Measurements from ENCODE around the gene SYMPK. TPM values are rescaled to one million over a fixed set of nuclear protein-coding genes. Genes with fewer than 3 reads are reported as not detected.

Gene SYMPK
- total RNA-seq, 1 donor from 2014 or later = 115 TPM

DNA sequence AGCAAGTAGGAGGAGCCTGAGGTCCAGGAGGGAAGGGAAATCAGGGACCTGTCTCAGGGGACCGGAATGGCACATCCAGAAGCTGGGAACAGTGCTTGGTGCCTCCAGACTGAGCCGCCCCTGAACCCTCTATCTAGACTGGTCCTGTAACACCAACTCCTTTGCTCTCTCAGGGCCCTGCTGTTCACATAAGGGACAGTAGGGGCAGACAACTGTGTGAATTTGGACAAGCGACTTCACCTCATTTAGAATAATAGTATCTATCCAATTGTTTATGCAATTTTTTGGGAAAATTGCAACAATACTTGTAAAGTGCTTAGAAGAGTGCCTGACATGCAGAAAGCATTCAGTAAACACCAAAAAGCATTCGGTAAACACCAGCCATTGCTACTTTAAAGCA is 14.0 kb downstream of the SYMPK start:
- H3K9me3 Mint-ChIP-seq = no peaks in the 10 kb centered on the region
- no peak overlapping the region for H3K27ac Mint-ChIP-seq (ENCODE audit: unreplicated experiment)
- no peaks in the 10 kb centered on the region for H3K27me3 Mint-ChIP-seq (ENCODE audit: low read depth)
- no peak overlapping the region for H3K4me3 Mint-ChIP-seq
- H3K4me1 Mint-ChIP-seq = no peaks in the 10 kb centered on the region
- peaks cover 24% of the 10 kb centered on the region for H3K36me3 Mint-ChIP-seq (ENCODE audit: low read depth)
- no peak for DNase-seq (ENCODE audit: low read depth, low spot score)
- TF ChIP-seq, protein P1, sequence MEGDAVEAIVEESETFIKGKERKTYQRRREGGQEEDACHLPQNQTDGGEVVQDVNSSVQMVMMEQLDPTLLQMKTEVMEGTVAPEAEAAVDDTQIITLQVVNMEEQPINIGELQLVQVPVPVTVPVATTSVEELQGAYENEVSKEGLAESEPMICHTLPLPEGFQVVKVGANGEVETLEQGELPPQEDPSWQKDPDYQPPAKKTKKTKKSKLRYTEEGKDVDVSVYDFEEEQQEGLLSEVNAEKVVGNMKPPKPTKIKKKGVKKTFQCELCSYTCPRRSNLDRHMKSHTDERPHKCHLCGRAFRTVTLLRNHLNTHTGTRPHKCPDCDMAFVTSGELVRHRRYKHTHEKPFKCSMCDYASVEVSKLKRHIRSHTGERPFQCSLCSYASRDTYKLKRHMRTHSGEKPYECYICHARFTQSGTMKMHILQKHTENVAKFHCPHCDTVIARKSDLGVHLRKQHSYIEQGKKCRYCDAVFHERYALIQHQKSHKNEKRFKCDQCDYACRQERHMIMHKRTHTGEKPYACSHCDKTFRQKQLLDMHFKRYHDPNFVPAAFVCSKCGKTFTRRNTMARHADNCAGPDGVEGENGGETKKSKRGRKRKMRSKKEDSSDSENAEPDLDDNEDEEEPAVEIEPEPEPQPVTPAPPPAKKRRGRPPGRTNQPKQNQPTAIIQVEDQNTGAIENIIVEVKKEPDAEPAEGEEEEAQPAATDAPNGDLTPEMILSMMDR (conservative IDR thresholded peaks at IDR 0.05) = peak; percentile 48

DNA sequence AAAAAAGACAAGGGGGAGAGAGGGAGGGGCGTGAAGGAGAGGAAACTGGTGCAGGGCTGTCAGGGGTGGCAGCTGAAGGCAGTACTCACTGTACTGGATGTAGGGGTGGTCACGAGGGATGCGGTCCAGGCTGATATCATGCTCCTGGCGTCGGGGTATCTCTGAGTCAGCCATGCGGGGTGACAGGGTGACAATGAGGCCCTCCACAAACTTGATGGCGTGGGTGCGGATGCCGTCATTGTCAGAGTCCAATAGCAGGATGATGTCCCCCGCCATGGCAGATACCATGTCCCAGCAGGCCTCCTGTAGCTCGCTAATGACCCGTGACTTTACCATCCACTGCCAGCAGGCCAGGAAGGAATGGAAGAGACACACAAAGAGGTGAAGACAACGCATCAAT is 15.3 kb downstream of the SYMPK start:
- TF ChIP-seq, protein P1 (conservative IDR thresholded peaks at IDR 0.05) = no peak
- DNase-seq (ENCODE audit: low read depth, low spot score) = no peak
- no peak overlapping the region for H3K4me3 Mint-ChIP-seq
- no peak overlapping the region for H3K27ac Mint-ChIP-seq (ENCODE audit: unreplicated experiment)
- H3K36me3 Mint-ChIP-seq (ENCODE audit: low read depth) = peaks cover 28% of the 10 kb centered on the region
- H3K4me1 Mint-ChIP-seq = no peaks in the 10 kb centered on the region
- H3K27me3 Mint-ChIP-seq (ENCODE audit: low read depth) = no peaks in the 10 kb centered on the region
- no peaks in the 10 kb centered on the region for H3K9me3 Mint-ChIP-seq

DNA sequence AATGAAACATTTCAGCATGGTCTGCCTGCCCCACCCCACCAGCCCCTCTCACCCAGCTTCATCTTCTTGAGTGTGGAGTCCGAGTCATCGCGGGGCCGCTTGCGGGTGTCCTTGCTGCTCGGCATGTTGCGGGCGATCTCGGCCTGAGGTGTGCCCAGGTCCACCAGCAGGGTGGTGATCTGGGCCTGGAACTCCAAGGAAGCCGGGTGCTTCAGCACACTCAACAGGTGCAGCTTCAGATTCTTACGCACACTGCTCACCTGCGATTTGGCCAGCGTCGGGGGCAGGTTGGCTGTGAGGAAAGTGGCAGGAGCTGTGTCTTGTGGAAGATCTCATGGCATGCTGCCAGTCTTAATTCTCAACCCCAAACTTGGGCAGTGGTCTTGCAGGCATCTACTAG is 20.7 kb downstream of the SYMPK start:
- DNase-seq (ENCODE audit: low read depth, low spot score) = no peak
- Mint-ChIP-seq H3K27ac (ENCODE audit: unreplicated experiment) (no peak overlapping the region), H3K4me3 (no peak overlapping the region), H3K27me3 (ENCODE audit: low read depth) (no peaks in the 10 kb centered on the region), H3K4me1 (no peaks in the 10 kb centered on the region), H3K36me3 (ENCODE audit: low read depth) (peaks cover 44% of the 10 kb centered on the region), H3K9me3 (no peaks in the 10 kb centered on the region)
- TF ChIP-seq, protein P1 (conservative IDR thresholded peaks at IDR 0.05) = no peak

DNA sequence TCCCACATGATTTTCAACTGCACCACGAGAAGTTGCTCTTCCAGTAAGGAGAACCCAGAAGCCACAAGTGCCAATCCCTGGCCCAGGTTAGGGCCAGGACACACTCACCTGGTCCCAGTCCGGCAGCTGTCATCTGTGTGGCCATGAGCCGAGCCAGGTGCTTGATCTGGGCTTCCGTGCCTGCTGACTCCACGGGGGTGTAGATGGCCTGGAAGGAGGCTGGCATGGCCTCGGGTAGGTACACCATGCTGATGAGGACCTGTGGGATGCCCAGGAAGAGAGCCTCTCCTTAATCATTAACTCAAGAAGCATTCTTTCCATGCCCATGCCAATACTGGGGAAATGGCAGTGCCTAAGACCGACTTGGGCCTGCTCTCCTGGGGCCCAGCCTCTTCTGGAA is 28.0 kb downstream of the SYMPK start:
- no peak overlapping the region for H3K4me3 Mint-ChIP-seq
- H3K27me3 Mint-ChIP-seq (ENCODE audit: low read depth) = no peaks in the 10 kb centered on the region
- peaks cover 39% of the 10 kb centered on the region for H3K36me3 Mint-ChIP-seq (ENCODE audit: low read depth)
- no peaks in the 10 kb centered on the region for H3K9me3 Mint-ChIP-seq
- H3K4me1 Mint-ChIP-seq = no peaks in the 10 kb centered on the region
- no peak for DNase-seq (ENCODE audit: low read depth, low spot score)
- no peak overlapping the region for H3K27ac Mint-ChIP-seq (ENCODE audit: unreplicated experiment)
- TF ChIP-seq, protein P1 (conservative IDR thresholded peaks at IDR 0.05) = no peak

DNA sequence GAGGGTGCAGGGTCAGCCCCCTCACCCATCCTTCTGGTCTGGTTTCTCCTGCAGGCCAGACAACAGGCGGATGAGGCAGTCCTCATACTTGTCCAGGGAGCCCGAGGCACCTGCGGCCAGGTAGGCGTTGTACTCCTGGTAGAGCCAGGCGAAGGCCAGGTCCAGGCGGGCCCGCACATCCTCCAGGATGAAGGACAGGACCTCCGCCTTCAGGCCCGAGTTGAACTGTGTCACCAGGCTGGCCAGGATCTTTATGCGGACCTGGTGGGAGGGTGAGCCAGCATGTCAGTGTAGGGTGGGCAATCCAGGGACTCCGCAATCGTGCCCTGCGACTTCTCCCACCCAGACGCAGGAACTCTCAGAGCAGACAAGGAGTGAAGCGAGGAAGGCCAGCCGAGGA is 34.0 kb downstream of the SYMPK start:
- Mint-ChIP-seq H3K27ac (ENCODE audit: unreplicated experiment) (no peak overlapping the region), H3K9me3 (no peaks in the 10 kb centered on the region)

More for the DNA sequence above, 34.0 kb downstream of the SYMPK start:
- no peak for DNase-seq (ENCODE audit: low read depth, low spot score)
- H3K4me1 Mint-ChIP-seq = no peaks in the 10 kb centered on the region
- no peaks in the 10 kb centered on the region for H3K27me3 Mint-ChIP-seq (ENCODE audit: low read depth)
- TF ChIP-seq, protein P1 (conservative IDR thresholded peaks at IDR 0.05) = no peak
- H3K36me3 Mint-ChIP-seq (ENCODE audit: low read depth) = peaks cover 19% of the 10 kb centered on the region
- no peak overlapping the region for H3K4me3 Mint-ChIP-seq
